Esophagus muscularis mucosa (tissue), 4 donors: ENCODE results near the gene SIPA1L3.

ENCODE experiments used
- CTCF ChIP-seq, 3 experiments: fragments of 200-600 bp in 2 of 3; fragments of 450-650 bp in 1 of 3; sonication (generic) in 2 of 3; IDR thresholded peaks; one replicate each; pipeline ENCODE4 v1.5.1; 2017 to 2019; ENCODE audit warnings: antibody characterized with exemption in 3 of 3, mild to moderate bottlenecking in 2 of 3, moderate library complexity in 1 of 3
- EP300 ChIP-seq: sonication (generic); formaldehyde crosslinking; IDR thresholded peaks from one replicate; pipeline ENCODE4 v1.6.1; 2017; ENCODE audit warnings: antibody characterized with exemption
- POLR2A ChIP-seq: fragments of 450-650 bp; IDR thresholded peaks from one replicate; pipeline ENCODE4 v1.6.1; 2017; ENCODE audit warnings: antibody characterized with exemption, moderate library complexity, mild to moderate bottlenecking, low read depth
- POLR2AphosphoS5 ChIP-seq, 2 donors: sonication (generic); formaldehyde crosslinking; IDR thresholded peaks; one replicate each; pipeline ENCODE4 v1.6.1; 2017; ENCODE audit warnings: antibody characterized with exemption in 2 of 2

- TF ChIP-seq POLR2AphosphoS5 (IDR thresholded peaks at IDR 0.05) = no peak
- TF ChIP-seq CTCF (IDR thresholded peaks at IDR 0.05) = no peak
- TF ChIP-seq POLR2A = no peak
- no peak for TF ChIP-seq EP300
These were observed 52.7 kb downstream of the SIPA1L3 start for GRCh38 chr19:37959665-37960114.
